RWPE1 (cell line): ENCODE data around the gene CACNA1A.

Experiments
- CTCF ChIA-PET: fragments of 350-600 bp; sonication (Branson Sonifier 250); formaldehyde crosslinking; extraction: SDS; loops from one replicate; lab custom pipeline; 2021; lab: Yijun Ruan, JAX
- POLR2A ChIA-PET: fragments of 400-600 bp; formaldehyde crosslinking; extraction: SDS; loops from one replicate; lab custom pipeline; 2020; ENCODE audit warnings: antibody characterized with exemption; ENCODE audit not compliant: low non-redundant PET; lab: Yijun Ruan, JAX
- DNase-seq: peaks from one replicate; pipeline ENCODE4 v3.0.0; 2012; ENCODE audit warnings: low spot score
- H3K27ac ChIP-seq: fragments of 450-650 bp; 2 replicates; pipeline ENCODE4 v1.5.1; 2017
- TF ChIP-seq, protein P1 (sequence below): fragments of 450-650 bp; conservative IDR thresholded peaks from 2 replicates; pipeline ENCODE4 v1.5.1; 2017; ENCODE audit warnings: low read depth, mild to moderate bottlenecking

The CACNA1A gene

DNA sequence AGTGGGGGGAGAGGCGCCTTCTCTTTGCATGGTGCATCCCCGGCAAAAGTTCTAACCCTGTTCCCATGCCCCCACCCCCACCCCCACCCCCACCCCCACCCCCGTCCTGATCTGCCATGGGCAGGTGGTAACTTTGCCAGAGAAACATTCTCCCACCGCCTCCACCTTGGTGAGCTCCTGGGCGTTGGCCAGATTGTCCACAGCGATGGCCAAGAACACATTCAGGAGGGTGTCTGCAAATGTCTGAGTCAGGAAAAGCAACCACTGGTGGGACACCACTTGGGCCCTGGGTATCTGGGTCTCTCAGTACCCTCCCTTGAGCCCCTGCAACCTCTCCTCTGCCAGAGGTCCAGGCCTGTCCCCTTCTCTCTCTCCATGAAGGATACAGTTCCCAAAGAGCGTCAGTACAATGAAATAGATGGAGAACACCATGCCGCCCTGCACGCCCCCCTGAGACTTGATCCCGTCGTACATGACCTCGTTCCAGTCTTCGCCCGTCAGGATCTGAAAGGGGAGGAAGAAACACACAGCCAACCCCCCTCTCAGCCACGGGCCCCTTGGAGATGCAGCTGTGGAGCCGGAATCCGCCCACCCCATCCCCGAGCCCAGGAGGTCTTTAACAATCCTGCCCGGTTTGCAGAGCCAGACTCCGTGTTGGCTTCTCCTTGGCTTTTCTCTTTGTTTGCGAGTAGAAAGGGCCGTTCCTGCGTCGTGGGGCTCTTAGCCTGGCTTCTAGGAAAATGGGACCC, 202.7 kb downstream of the CACNA1A start:
- no peak for DNase-seq
- no peak overlapping the region for H3K27ac ChIP-seq
- TF ChIP-seq, protein P1, sequence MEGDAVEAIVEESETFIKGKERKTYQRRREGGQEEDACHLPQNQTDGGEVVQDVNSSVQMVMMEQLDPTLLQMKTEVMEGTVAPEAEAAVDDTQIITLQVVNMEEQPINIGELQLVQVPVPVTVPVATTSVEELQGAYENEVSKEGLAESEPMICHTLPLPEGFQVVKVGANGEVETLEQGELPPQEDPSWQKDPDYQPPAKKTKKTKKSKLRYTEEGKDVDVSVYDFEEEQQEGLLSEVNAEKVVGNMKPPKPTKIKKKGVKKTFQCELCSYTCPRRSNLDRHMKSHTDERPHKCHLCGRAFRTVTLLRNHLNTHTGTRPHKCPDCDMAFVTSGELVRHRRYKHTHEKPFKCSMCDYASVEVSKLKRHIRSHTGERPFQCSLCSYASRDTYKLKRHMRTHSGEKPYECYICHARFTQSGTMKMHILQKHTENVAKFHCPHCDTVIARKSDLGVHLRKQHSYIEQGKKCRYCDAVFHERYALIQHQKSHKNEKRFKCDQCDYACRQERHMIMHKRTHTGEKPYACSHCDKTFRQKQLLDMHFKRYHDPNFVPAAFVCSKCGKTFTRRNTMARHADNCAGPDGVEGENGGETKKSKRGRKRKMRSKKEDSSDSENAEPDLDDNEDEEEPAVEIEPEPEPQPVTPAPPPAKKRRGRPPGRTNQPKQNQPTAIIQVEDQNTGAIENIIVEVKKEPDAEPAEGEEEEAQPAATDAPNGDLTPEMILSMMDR = no peak
- CTCF ChIA-PET = interaction anchor here (0.8 to 1.2 kb wide), 2 partner anchors 26 to 62 kb away, joined by 4 to 5 read pairs; no protein-coding TSS in a partner anchor
- POLR2A ChIA-PET = no interaction called here

DNA sequence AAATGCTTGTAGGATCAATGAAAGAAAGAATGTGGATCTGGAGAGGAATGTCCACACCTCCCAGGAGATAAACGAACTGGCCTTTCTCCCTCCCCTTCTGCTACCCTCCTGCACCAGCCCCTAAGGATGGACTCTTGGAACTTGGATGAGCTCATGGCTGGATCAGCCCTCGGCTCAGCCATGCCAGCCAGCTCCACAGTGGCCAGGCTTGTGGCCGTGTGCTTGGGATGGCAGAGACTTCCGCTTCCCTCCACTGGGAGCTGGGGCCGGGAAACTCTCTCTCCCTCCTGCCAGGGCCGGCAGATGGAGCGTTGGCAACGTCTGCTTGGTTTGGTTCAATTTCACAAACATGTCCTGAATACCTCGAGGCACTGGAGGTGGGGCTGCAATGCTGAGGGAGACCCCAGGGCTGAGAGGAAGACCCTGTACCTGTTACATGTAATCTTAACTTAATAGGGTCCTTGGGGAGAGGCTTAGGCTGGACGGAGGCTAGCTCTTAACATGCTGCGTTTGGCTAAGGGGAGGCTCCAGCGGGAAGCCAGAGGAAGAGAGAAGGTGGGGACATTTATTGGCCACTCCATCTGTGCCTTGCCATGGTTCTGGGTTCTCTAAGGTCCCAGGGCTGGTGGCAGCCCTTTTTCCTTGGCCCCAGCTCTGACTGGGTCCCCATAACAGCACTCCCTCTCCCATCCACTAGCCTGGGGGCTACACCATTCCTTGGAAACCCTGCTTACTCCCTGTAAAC, 203.6 kb downstream of the CACNA1A start:
- DNase-seq = no peak
- TF ChIP-seq, protein P1 = no peak
- no peak overlapping the region for H3K27ac ChIP-seq
- ChIA-PET POLR2A (no interaction called here), CTCF (interaction anchor here (0.6 to 1.2 kb wide), 2 partner anchors 24 to 25 kb away, joined by 3 to 4 read pairs; no protein-coding TSS in a partner anchor)

DNA sequence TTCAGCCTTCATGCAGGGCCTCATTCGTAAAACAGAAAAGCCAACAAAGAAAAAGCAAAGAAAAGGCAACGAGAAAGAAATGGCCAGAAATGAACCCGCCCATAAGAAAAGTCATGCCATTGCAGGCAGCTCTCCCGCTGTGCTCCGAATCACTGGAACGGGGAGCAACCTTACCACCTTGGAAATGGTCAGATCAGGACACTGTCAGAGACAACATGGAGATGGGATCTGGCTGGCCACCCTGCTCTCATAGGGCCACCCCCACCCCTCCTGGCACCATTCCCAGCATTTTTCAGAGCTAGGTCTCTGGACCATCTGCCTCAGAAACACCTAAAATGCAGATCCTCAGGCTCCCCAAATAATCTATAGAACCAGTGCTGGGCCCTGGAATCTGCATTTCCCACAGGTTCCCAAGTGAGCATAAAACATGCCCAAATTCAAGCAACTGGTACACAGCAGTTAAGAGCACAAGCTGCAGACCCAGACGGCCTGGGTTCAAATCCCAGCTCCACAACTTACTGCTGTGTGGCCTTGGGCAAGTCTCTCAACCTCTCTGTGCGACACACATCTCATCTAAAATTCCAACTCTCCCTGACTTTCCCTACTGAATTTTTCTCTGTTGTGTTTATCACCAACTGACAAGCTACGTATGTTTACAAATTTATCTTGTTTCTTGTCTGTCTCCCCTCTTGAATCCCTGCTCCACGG, 204.5 kb downstream of the CACNA1A start:
- POLR2A ChIA-PET = no interaction called here
- CTCF ChIA-PET = interaction anchor here (0.6 to 1.2 kb wide), 3 partner anchors 21 to 25 kb away, joined by 3 to 4 read pairs (median 3); no protein-coding TSS in a partner anchor
- TF ChIP-seq, protein P1 = no peak
- no peak for DNase-seq
- no peak overlapping the region for H3K27ac ChIP-seq

DNA sequence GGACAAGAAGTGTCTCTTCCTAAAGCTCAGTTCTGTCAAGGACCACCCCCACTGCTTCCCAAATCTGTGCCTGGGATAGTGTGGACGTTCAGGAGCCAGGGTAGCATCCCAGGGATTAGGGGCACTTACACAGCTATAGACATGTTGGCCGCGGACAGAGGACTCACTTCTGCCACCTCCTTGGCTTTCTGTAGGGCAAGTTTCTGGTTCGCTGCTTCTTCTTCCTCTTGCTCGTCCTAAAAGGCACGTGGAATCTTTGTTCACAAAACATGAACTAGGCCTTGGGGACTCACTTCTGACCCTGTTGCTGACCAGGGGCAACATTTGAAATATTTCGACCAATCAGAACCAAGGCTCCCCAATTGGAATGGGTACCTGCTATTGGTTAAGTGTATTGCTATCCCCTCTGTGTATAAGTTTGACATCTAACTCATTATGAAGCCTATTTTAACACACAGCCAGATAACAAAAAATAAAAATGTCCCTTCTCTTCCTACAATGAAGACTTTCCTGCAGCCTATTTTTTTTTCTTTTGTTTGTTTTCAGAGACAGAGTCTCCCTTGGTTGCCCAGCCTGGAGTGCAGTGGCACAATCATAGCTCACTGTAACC, 205.8 kb downstream of the CACNA1A start:
- POLR2A ChIA-PET = no interaction called here
- no peak overlapping the region for H3K27ac ChIP-seq
- CTCF ChIA-PET = interaction anchor here (0.6 kb wide), 2 partner anchors 67 to 265 kb away, joined by 3 to 5 read pairs; no protein-coding TSS in a partner anchor
- DNase-seq = no peak
- TF ChIP-seq, protein P1 = no peak

DNA sequence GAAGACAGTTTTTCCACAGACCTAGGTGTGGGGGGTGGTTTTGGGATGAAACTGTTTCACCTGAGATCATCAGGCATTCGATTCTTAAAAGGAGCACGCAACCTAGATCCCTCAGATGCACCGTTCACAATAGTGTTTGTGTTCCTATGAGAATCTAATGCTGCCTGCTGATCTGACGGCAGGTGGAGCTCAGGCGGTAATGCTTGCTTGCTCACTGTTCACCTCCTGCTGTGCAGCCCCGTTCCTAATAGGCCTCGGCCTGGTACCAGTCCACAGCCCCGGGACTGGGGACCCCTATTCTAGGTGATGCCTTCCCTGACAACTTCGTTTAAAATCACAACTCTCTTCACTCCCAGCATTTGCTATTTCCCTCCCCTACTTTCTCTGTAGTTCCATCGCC, 206.4 kb downstream of the CACNA1A start:
- no peak overlapping the region for H3K27ac ChIP-seq
- POLR2A ChIA-PET = no interaction called here
- no peak for DNase-seq
- CTCF ChIA-PET = interaction anchor here (0.6 kb wide), 1 partner anchor 68 kb away, joined by 5 read pairs; no protein-coding TSS in a partner anchor
- TF ChIP-seq, protein P1 = no peak
